Middle frontal gyrus (tissue), 1 donor: ENCODE results near the gene HTRA3.
"Not testable (repeated sequence)": the region's sequence is repeated elsewhere in the genome, so short reads cannot be mapped to it uniquely, and the experiment has no call there.

Experiments used
- DNase-seq: peaks from one replicate; pipeline ENCODE4 v3.0.0-alpha.2; 2015; ENCODE audit warnings: low spot score; ENCODE audit errors: extremely low spot score

Gene HTRA3

DNA sequence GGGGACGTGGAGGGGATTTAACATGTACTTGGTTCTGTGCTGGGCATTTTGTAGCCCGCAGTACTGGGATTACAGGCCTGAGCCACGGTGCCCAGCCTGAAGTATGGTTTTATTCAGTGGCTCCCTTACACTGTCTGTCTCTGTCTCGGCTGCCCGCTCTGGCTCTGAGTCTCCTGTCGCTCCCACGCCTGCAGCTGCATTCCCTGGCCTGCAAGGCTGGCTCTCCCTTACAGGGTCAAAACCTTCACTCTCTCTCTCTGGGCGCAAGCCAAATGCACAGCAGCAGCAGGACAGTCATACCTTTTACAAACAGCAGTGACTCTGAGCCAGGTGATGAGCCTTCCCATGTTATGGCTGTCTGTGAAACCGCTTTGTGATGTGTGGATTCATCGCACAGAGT is 72.1 kb downstream of the HTRA3 start:
- DNase-seq, result no peak

DNA sequence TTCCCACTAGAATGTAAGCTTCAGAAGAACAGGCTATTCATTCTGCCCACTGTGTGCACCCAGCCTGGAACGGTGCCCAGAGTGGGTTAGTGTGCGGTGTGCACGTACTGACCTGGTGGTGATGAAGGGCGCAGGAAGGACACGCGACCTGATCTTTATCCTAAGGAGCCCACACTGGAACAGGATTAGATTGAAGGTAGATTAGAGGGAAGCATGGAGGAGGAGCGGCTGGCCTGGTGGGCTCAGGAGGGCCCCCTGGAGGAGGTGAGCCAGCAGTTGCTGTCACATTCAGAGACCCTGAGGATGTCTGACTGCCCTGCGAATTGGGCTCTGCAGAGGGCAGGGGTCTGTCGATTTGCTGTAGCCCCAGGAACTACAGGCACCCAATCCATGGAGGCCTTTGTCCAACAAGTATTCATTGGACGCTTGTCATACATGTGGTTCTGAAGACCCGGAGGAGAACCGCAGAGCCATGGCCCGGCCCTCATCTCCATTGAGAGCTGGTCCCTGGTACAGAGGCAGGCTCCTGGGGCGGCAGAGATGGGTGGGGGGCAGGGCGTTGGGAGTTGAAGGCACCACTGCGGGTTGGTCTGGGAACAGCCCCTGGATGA is 73.2 kb downstream of the HTRA3 start:
- no peak for DNase-seq

- no peak for DNase-seq
Measured at GRCh38 chr4:8343262-8343966, 73.9 kb downstream of the HTRA3 start.

GRCh38 chr4:8343967-8344331 is 74.4 kb downstream of the HTRA3 start:
- DNase-seq, result no peak

DNA sequence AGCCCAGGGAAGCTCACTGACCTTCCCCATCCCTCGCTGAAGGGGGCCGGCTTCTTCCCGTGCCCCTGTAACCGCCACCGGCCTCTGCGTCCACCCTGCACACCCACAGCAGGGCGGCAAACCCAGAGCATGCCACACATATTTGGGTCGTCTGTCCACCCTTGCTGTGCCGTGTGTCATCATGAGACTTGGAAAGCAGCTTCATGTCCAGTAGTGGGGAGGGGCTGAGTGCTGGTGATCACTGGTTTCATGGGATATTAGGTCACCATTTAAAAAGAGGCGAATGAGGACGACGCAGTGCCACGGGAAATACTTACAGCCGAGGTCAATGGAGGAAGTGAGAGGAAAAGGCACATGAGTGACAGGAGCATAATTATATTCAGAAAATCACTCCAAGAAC is 74.8 kb downstream of the HTRA3 start:
- no peak for DNase-seq

DNA sequence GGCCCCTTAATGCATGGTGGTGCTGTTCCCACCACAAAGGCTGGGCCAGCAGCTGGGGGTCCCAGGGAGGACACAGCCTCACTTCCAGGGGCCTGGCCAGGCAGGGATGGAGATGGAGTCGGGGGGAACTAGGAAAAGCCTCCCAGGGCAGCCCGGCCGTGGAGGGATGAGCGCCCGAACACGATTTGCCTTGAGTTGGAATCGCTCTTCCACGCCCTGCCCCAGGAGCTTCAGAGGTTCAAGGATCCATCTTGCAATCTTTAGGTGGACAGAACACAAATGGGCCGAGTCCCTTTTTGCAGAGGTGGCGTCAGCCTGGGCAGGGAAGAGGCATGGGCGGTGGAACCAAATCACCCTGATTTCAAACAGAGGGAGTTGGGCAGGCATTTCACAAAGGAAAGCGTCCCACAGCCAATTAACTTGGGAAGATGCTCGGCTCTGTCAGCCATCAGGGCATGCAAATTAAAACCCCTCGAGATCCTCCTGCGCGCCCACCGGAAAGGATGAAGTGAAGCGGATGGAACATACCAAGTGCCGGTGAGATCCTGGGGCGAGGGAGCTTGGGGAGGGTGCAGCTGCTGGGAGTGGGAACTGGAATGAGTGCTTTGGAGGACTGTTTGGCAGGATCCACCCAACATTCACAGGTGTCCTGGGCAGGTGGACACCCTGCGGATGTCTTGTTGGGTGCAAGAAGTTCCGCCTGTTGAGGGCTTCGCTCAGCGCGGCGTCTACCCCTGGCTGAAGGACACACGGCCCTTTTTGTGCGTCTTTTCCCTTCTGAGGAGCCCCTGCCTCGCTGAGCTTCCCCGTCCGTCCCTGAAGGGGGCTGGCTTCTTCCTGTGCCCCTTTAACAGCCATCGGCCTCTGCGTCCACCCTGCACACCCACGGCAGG is 75.7 kb downstream of the HTRA3 start:
- no peak for DNase-seq

DNA sequence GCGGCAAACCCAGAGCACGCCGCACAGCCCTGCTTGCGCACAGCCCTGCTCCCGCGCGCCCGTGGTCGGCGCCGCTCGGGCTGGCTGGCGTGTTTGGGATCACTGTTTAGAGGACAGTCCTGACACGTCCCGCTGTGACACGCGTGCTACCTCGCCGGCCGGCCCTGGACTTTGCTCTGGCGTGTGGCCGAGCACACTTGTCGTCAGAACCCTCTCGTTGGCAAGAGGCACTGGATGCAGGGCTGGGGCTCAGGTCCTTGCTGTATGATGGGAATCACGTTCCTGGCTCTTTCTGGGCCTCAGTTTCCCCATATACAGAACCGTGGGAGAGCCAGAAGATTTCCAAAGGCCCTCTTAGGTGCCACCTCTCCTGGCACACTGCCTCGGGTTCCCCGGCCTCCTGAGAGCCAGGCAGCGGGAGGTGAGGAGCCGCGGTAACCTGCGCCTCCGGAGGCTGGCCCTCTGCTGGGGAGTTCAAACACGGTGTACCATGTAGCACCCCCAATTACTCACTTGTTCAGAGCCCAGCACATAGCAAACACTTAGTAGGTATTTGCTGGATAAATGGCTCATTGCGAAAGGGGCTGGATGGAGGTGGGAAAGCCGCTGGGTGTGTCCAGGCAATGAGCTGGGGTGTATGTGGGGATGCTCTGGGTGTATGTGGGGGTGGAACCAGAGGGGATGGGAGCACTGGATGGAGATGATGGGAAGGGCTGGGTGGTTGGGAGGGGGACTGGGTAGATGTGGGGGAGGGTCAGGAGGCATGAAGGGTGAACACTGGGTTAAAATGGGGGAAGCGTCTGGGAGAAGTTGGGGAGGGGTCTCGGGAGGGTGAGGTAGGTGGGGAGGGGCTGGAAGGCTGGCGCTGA is 76.6 kb downstream of the HTRA3 start:
- DNase-seq, result no peak

GRCh38 chr4:8346838-8347605 is 77.5 kb downstream of the HTRA3 start:
- DNase-seq, result no peak

DNA sequence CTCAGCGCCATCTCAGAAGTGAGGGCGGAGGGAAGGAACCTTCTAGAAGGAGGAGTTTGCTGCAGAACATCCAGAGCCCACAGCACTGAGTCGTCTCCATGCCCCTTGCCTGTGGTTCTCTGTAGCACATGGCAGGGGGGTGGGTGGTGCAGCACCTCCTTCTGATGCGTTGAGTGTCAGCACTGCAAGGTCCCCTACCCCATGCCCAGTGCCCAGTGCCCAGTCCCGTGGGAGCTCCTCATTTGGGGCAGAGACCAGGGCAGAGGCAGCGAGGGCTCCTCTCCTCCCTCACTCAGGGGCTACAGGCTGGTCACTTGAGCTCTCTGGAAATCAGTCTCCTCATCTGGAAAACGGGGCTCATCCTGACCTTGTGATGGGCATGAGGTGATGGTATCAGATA is 78.1 kb downstream of the HTRA3 start:
- no peak for DNase-seq

GRCh38 chr4:8348071-8348470 is 78.5 kb downstream of the HTRA3 start:
- DNase-seq, result no peak

- DNase-seq, result not testable (repeated sequence)
Measured at GRCh38 chr4:8349236-8349635, 79.7 kb downstream of the HTRA3 start.

- no peak for DNase-seq
Measured at GRCh38 chr4:8349664-8350236, 80.2 kb downstream of the HTRA3 start.

GRCh38 chr4:8350352-8350751 is 80.8 kb downstream of the HTRA3 start:
- DNase-seq, result no peak

GRCh38 chr4:8350841-8351461 is 81.4 kb downstream of the HTRA3 start:
- no peak for DNase-seq

DNA sequence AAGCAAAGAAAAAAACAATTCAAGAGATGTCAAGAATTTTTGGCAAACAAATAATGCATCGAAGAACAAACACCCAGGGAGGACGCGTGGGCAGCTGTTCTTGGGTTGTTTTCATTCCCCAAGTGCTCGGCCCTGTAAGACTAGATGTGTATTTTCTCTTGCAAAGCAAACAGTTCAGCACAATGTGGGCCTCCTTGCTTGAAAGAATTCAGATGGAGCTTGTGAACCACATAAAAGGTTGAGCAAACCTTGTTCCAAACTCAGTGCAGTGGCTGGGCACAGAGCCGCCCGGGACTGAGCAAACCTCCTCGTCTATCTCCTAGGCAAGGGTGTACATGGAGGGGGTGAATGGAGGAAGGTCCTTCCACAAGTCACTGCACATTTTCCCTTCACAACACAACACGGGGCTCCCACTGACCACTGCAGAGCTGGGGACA is 82.4 kb downstream of the HTRA3 start:
- no peak for DNase-seq

DNA sequence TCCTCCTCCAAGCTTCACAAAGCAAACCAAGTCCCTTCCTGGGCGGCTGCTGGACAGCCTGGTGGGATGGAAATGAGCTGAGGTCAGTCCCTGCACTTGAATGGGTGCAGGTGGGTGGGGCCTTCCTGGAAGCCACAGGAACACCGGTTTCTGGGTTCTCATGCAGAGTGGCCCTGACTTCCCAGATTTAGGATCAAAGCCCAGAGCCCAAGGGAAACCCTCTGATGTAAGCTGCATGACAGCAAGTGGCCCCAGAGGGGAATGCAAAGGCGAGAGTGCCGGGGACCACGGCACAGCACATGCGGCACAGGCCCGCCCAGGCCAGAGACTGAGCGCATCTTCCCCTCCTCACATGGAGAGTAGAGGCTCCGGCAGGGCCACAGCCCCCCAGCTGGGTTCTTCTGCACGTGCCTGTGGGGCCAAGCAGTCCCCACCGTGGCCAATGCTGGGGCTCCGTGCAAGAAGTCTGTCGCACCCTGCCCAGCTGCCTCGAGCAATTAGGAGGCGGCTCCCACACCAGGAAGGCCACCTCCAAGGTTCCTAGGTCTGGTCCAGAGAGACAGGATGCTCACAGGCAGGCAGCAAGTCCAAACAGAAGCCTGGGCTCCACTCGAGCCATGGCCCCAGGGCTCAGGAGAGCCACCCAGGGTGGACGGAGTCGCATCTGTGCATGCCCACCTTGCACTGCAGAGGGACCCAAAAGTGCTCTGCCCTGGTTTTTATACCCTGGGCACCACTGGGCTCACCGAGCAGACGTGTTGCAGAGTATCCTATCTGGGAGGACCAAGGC is 83.0 kb downstream of the HTRA3 start:
- no peak for DNase-seq

GRCh38 chr4:8353158-8353669 is 83.7 kb downstream of the HTRA3 start:
- no peak for DNase-seq

DNA sequence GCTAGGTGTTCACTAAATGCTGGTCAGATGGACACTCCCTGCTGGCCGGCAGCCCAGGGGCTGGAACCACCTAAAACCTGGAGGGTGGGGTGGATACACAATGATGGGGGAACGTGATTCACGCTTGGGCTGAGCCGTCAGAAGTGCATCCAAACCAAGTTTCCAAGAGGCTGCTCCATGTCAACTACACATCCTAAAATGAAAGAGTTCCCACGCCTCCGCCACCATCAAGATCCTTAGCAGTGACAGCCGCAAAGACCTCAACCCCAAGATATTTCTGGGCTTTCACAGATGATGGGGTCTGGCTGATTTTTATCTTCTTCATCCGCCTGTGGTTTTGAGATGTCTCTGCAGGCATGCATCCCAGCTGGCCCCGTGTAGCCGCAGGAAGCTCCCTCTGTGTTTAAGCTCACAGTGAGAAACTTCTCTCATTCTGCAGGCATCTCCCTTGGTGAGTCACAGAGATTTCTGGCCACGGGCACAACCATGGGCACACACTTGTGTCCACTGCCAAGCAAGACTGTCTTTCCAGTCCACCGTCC is 84.4 kb downstream of the HTRA3 start:
- no peak for DNase-seq
